Stimulated activated CD8-positive, alpha-beta memory T cell treated with anti-CD3 and anti-CD28 coated beads, Interleukin-2, amount 100 ng/mL, for 48 hours (primary cell): ENCODE data around the gene PRICKLE3.

ENCODE experiments used
- DNase-seq, 2 donors: peaks; one replicate each; pipeline ENCODE4 v3.0.0-alpha.2; 2020; ENCODE audit warnings: low read depth in 2 of 2

The PRICKLE3 gene

GRCh38 chrX:49186125-49187027 is at the start of gene PRICKLE3:
Gene PRICKLE3, minus strand, starts transcription at chrX:49186373. Its CDS starts 76 bp downstream, at chrX:49186297.
- peak; percentile 58 to 66 for DNase-seq

GRCh38 chrX:49233887-49234555 is 47.8 kb upstream of the PRICKLE3 start:
- DNase-seq: no peak

- DNase-seq: no peak
Observed at GRCh38 chrX:49233176-49233575, 47.0 kb upstream of the PRICKLE3 start, which contains the start of gene CACNA1F. Gene CACNA1F, minus strand, starts transcription at chrX:49233340. Its CDS starts 31 bp downstream, at chrX:49233309.

- DNase-seq: no peak
Observed at GRCh38 chrX:49232525-49232924, 46.4 kb upstream of the PRICKLE3 start.

GRCh38 chrX:49231333-49232000 is 45.3 kb upstream of the PRICKLE3 start:
- DNase-seq: no peak

- peak; percentile 47 to 58 for DNase-seq
Observed at GRCh38 chrX:49230500-49231232, 44.5 kb upstream of the PRICKLE3 start.

GRCh38 chrX:49228185-49228584 is 42.0 kb upstream of the PRICKLE3 start:
- no peak for DNase-seq

- no peak for DNase-seq
Observed at GRCh38 chrX:49227726-49228125, 41.6 kb upstream of the PRICKLE3 start.

GRCh38 chrX:49226946-49227345 is 40.8 kb upstream of the PRICKLE3 start:
- DNase-seq: no peak

GRCh38 chrX:49225858-49226257 is 39.7 kb upstream of the PRICKLE3 start:
- no peak for DNase-seq

GRCh38 chrX:49221868-49222267 is 35.7 kb upstream of the PRICKLE3 start:
- DNase-seq: no peak

GRCh38 chrX:49220100-49220499 is 33.9 kb upstream of the PRICKLE3 start:
- DNase-seq: no peak

GRCh38 chrX:49214996-49215526 is 28.9 kb upstream of the PRICKLE3 start:
- DNase-seq: no peak

- DNase-seq: no peak
Observed at GRCh38 chrX:49214416-49214815, 28.2 kb upstream of the PRICKLE3 start.

- DNase-seq: no peak
Observed at GRCh38 chrX:49212861-49213260, 26.7 kb upstream of the PRICKLE3 start.

GRCh38 chrX:49212209-49212608 is 26.0 kb upstream of the PRICKLE3 start:
- no peak for DNase-seq

- no peak for DNase-seq
Observed at GRCh38 chrX:49211074-49211473, 24.9 kb upstream of the PRICKLE3 start.

GRCh38 chrX:49210406-49210805 is 24.2 kb upstream of the PRICKLE3 start:
- DNase-seq: no peak

GRCh38 chrX:49209434-49210251 is 23.5 kb upstream of the PRICKLE3 start:
- DNase-seq: no peak

- DNase-seq: no peak
Observed at GRCh38 chrX:49208399-49208798, 22.2 kb upstream of the PRICKLE3 start.
